ENCODE results near the gene CNNM2.
"Not testable (repeated sequence)": the region's sequence is repeated elsewhere in the genome, so short reads cannot be mapped to it uniquely, and the experiment has no call there.

CNNM2 gene

DNA sequence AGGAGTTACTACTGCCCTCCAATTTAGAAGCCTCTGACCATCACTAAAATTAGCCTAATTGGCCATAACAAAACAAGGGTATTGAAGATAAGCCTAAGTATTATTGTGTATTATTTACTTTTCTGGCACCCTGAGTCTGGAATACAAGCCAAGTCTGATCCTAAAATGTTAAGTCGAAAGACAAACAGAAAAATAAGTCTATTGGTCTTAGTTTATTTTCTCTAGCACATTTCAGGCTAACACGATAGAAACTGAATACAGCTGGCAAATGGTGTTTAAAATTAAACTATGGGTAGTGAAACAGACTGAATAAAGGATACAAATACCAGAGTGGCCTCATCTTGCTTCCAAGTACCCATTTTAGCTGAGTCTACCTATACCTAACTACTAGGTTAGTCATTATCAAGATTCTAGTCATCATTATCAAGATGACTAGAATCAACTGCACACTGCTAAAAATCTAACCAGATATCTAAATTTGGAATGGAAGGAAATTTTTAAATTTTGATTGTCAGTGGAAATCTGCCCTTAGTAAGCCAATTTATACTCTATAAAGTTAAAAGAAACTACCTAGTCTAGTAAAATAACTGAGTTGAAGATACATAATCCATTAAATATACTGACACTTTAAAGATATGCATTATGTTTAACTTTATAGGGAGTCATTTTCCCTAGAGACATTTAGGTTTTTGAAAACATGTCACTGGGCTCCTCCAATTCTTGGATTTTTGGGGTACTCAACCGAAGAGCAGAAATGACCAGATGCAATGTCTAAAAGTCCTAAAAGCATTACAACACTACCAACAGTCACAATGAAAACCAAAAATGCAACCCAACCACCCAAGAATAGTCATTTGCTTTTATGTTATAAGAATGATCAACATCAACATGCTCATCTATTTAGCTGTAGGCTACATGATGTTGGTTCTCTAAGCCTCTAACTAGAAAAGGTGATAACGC lies 194.1 kb downstream of the CNNM2 start:
- DNase-seq: no peak

GRCh38 chr10:103114876-103115275 lies 196.8 kb downstream of the CNNM2 start:
- no peak for DNase-seq

GRCh38 chr10:103117247-103117646 lies 199.2 kb downstream of the CNNM2 start:
- DNase-seq: no peak

GRCh38 chr10:103120546-103120945 lies 202.5 kb downstream of the CNNM2 start:
- no peak for DNase-seq

DNA sequence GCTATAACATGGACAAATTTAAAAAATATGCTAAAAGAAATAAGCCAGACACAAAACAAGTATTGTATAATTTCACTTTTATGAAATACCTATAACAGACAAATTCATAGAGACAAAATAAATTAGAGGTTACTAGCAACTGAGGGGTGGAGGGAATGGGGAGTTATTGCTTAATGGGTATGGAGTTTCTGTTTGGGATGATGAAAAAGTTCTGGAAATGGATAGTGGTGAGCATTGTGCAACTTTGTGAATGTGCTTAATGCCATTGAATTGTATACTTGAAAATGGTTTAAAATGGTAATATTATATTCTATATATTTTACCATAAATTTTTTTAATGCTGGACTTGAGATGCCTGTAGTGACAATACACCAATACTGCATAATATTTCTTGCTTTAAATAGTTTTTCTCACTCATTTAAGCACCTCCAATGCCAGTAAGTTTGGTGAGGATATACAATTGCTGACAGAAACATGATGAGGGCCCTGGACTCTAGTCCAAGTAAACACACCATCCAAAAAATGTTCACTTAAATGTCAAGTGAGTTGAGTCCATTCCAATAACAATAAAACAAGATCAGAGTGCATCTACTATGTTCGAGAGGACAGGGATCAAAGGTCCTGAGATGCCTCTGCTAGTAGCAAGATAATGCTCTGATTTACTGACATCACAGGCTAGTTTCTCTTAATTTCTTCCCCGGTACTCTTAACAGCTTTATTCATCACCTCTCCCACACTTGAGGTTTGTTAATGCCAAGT lies 203.1 kb downstream of the CNNM2 start:
- no peak for DNase-seq

- DNase-seq: no peak
These were observed 205.4 kb downstream of the CNNM2 start for GRCh38 chr10:103123282-103124024.

- DNase-seq: no peak
These were observed 206.5 kb downstream of the CNNM2 start for GRCh38 chr10:103124420-103125096.

GRCh38 chr10:103125323-103126267 lies 207.5 kb downstream of the CNNM2 start:
- no peak for DNase-seq

GRCh38 chr10:103127241-103127640 lies 209.1 kb downstream of the CNNM2 start:
- no peak for DNase-seq

GRCh38 chr10:103130180-103130579 lies 212.1 kb downstream of the CNNM2 start:
- DNase-seq: not testable (repeated sequence)

GRCh38 chr10:103130910-103131309 lies 212.8 kb downstream of the CNNM2 start:
- DNase-seq: no peak

- not testable (repeated sequence) for DNase-seq
These were observed 217.1 kb downstream of the CNNM2 start for GRCh38 chr10:103135168-103135567.

DNA sequence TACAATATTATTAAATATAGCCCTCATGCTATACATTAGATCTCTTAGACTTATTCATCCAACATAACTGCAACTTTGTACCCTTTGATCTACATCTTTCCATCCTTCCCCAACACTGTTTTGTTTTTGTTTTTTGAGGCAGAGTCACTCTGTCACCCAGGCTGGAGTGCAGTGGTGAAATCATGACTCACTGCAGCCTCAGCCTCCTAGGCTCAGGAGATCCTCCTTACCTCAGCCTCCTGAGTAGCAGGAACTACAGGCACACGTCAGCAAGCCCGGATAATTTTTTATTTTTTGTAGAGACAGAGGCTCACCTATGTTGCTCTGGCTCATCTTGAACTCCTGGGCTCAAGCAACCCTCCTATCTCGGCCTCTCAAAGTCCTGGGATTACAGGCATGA lies 221.7 kb downstream of the CNNM2 start:
- DNase-seq: no peak

Data from NCI-H1436 (cell line).